IMR-90 (cell line): Measurements from ENCODE around the gene CCDC138.
"Not testable (repeated sequence)": the region's sequence is repeated elsewhere in the genome, so short reads cannot be mapped to it uniquely, and the experiment has no call there.

ENCODE experiments used
- BHLHE40 ChIP-seq: fragments of 150-350 bp; IDR thresholded peaks from 2 replicates; pipeline ENCODE4 v1.6.1; 2016; ENCODE audit warnings: mild to moderate bottlenecking, low read depth, low read length
- CEBPB ChIP-seq: IDR thresholded peaks from 2 replicates; pipeline ENCODE4 v1.6.1; 2012; ENCODE audit warnings: low read depth, low read length, improper control_type of control experiment
- CTCF ChIP-seq: conservative IDR thresholded peaks from 2 replicates; pipeline ENCODE4 v1.5.1; 2012; ENCODE audit warnings: mild to moderate bottlenecking, low read depth, low read length, improper control_type of control experiment
- ELK1 ChIP-seq: fragments of 150-350 bp; IDR thresholded peaks from 2 replicates; pipeline ENCODE4 v1.6.1; 2016; ENCODE audit warnings: low read depth, mild to moderate bottlenecking, low read length, moderate library complexity, borderline replicate concordance
- MAZ ChIP-seq: IDR thresholded peaks from 2 replicates; pipeline ENCODE4 v1.6.1; 2012; ENCODE audit warnings: low read depth, mild to moderate bottlenecking, low read length, improper control_type of control experiment, moderate library complexity, borderline replicate concordance
- MXI1 ChIP-seq: IDR thresholded peaks from 2 replicates; pipeline ENCODE4 v1.6.1; 2012; ENCODE audit warnings: low read depth, mild to moderate bottlenecking, low read length, moderate library complexity, borderline replicate concordance
- NFE2L2 ChIP-seq: fragments of 150-350 bp; IDR thresholded peaks from 2 replicates; pipeline ENCODE4 v1.6.1; 2016; ENCODE audit warnings: low read depth, mild to moderate bottlenecking, low read length
- POLR2A ChIP-seq: IDR thresholded peaks from 2 replicates; pipeline ENCODE4 v1.6.1; 2012; ENCODE audit warnings: mild to moderate bottlenecking, low read depth, low read length
- RAD21 ChIP-seq: IDR thresholded peaks from 2 replicates; pipeline ENCODE4 v1.6.1; 2012; ENCODE audit warnings: low read length, improper control_type of control experiment
- RCOR1 ChIP-seq: IDR thresholded peaks from 2 replicates; pipeline ENCODE4 v1.6.1; 2012; ENCODE audit warnings: mild to moderate bottlenecking, low read length, improper control_type of control experiment; ENCODE audit not compliant: insufficient replicate concordance
- RFX5 ChIP-seq: IDR thresholded peaks from 2 replicates; pipeline ENCODE4 v1.8.0; 2012; ENCODE audit warnings: low read depth, mild to moderate bottlenecking, low read length, moderate library complexity
- SMC3 ChIP-seq: fragments of 150-350 bp; IDR thresholded peaks from 2 replicates; pipeline ENCODE4 v1.6.1; 2016; ENCODE audit warnings: low read depth, mild to moderate bottlenecking, antibody characterized with exemption, low read length, moderate library complexity
- USF2 ChIP-seq: fragments of 150-350 bp; IDR thresholded peaks from 2 replicates; pipeline ENCODE4 v1.6.1; 2017; ENCODE audit warnings: mild to moderate bottlenecking, antibody characterized with exemption, low read length, low read depth

- TF ChIP-seq CTCF, POLR2A, NFE2L2, USF2, BHLHE40, MXI1, RAD21, SMC3, ELK1, MAZ, RFX5, RCOR1, CEBPB: not testable (repeated sequence)
Observed at GRCh38 chr2:108766671-108767070, 19.9 kb upstream of the CCDC138 start.
